Stimulated activated CD4-positive, alpha-beta T cell treated with anti-CD3 and anti-CD28 coated beads, Interleukin-1b, Interleukin-23, amount 100 ng/mL, for 48 hours (primary cell): ENCODE data around the gene AKAP12.
"Not testable (repeated sequence)": the region's sequence is repeated elsewhere in the genome, so short reads cannot be mapped to it uniquely, and the experiment has no call there.

Experiments
- DNase-seq: peaks from one replicate; pipeline ENCODE4 v3.0.0-alpha.2; 2020

Gene AKAP12

GRCh38 chr6:151317103-151317994 is 77.6 kb downstream of the AKAP12 start:
- no peak for DNase-seq

GRCh38 chr6:151317995-151318365 is 78.2 kb downstream of the AKAP12 start:
- no peak for DNase-seq

- DNase-seq = no peak
Observed at GRCh38 chr6:151320140-151320539, 80.4 kb downstream of the AKAP12 start.

- DNase-seq = no peak
Observed at GRCh38 chr6:151321438-151321837, 81.7 kb downstream of the AKAP12 start.

GRCh38 chr6:151322570-151322969 is 82.8 kb downstream of the AKAP12 start:
- DNase-seq = no peak

- DNase-seq = peak; percentile 64
Observed at GRCh38 chr6:151323791-151324487, 84.2 kb downstream of the AKAP12 start.

GRCh38 chr6:151324488-151324825 is 84.7 kb downstream of the AKAP12 start:
- DNase-seq = no peak

GRCh38 chr6:151325075-151326050 is 85.6 kb downstream of the AKAP12 start:
- DNase-seq = no peak

- no peak for DNase-seq
Observed at GRCh38 chr6:151326116-151326825, 86.5 kb downstream of the AKAP12 start.

GRCh38 chr6:151327101-151327500 is 87.3 kb downstream of the AKAP12 start:
- DNase-seq = no peak

GRCh38 chr6:151330130-151330696 is 90.4 kb downstream of the AKAP12 start:
- DNase-seq = no peak

GRCh38 chr6:151335930-151336329 is 96.2 kb downstream of the AKAP12 start:
- DNase-seq = no peak

GRCh38 chr6:151338651-151339200 is 99.0 kb downstream of the AKAP12 start:
- DNase-seq = no peak

GRCh38 chr6:151339369-151339768 is 99.6 kb downstream of the AKAP12 start:
- no peak for DNase-seq

GRCh38 chr6:151340219-151340978 is 100.6 kb downstream of the AKAP12 start:
- no peak for DNase-seq

- DNase-seq = no peak
Observed at GRCh38 chr6:151341476-151342195, 101.9 kb downstream of the AKAP12 start.

GRCh38 chr6:151342750-151343149 is 103.0 kb downstream of the AKAP12 start:
- not testable (repeated sequence) for DNase-seq

GRCh38 chr6:151349651-151350270 is 110.0 kb downstream of the AKAP12 start:
- DNase-seq = no peak

- DNase-seq = no peak
Observed at GRCh38 chr6:151350442-151351145, 110.8 kb downstream of the AKAP12 start.
